SU-DHL-6 (cell line): ENCODE data around the gene STAT1.

Experiments used
- CTCF ChIP-seq: fragments of 200-600 bp; sonication (generic); IDR thresholded peaks from one replicate; pipeline ENCODE4 v1.5.1; 2017; ENCODE audit warnings: antibody characterized with exemption, mild to moderate bottlenecking, low read length, moderate library complexity; ENCODE audit not compliant: insufficient read depth, poor library complexity, severe bottlenecking
- EZH2phosphoT487 ChIP-seq: fragments of 200-600 bp; sonication (generic), shearing (Covaris generic); conservative IDR thresholded peaks from 2 replicates; pipeline ENCODE4 v1.6.1; 2018; ENCODE audit warnings: mild to moderate bottlenecking, antibody characterized with exemption, low read length, moderate library complexity, mixed read lengths

DNA sequence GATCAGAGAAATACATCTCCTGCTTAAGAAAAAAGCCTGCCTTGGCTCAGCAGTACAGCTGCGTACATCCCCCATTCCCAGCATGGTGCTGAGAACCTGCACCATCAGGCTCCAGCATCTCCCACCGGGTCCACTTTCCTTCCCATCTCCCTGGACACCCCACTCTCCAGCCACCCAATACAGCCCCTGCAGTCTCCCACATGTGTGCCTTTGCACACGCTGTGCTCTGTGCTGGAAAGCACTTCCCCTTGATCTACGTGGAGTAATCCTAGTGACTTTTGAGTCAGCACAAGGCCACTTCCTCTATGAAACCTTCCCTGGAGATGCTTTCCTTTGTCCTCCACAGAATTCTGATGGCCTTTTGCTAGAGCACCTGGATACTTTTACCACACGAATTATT, 17.0 kb downstream of the STAT1 start:
- no peak for TF ChIP-seq CTCF
- no peak for TF ChIP-seq EZH2phosphoT487
